NB4 (cell line): ENCODE data around the gene TMEM178A.

Source experiments
- MYC ChIP-seq: IDR thresholded peaks from 2 replicates; pipeline ENCODE4 v1.6.1; 2011; ENCODE audit warnings: low read depth, low read length
- POLR2A ChIP-seq: IDR thresholded peaks from 2 replicates; pipeline ENCODE4 v1.6.1; 2011; ENCODE audit warnings: mild to moderate bottlenecking; ENCODE audit not compliant: insufficient read length; ENCODE audit errors: extremely low read depth
- TF ChIP-seq, protein P1 (sequence below): IDR thresholded peaks from one replicate; pipeline ENCODE4 v1.5.1; 2012; ENCODE audit warnings: low read depth, low read length
- TF ChIP-seq, protein P2 (sequence below): IDR thresholded peaks from 2 replicates; pipeline ENCODE4 v1.6.1; 2011; ENCODE audit warnings: low read depth, low read length

DNA sequence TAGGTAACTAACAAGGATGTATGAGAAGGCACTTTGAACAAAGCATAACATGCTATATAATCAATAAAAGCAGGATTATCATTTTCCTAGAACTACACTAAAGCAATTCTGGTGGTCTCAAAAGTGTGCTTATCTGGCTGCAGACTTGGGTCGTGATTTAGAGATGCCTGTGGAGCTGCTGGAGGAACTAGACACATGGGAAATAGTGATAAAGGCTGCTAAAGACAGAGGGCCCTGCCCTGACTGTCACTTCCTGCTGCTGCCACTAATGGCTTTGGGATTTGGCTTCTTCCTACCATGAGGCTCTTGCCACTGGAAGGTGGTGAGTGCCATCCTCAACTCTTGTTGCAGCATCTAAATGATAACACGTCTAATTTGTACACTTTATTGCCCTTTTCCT lies 22.5 kb downstream of the TMEM178A start:
- no peak for TF ChIP-seq POLR2A
- TF ChIP-seq, protein P1, sequence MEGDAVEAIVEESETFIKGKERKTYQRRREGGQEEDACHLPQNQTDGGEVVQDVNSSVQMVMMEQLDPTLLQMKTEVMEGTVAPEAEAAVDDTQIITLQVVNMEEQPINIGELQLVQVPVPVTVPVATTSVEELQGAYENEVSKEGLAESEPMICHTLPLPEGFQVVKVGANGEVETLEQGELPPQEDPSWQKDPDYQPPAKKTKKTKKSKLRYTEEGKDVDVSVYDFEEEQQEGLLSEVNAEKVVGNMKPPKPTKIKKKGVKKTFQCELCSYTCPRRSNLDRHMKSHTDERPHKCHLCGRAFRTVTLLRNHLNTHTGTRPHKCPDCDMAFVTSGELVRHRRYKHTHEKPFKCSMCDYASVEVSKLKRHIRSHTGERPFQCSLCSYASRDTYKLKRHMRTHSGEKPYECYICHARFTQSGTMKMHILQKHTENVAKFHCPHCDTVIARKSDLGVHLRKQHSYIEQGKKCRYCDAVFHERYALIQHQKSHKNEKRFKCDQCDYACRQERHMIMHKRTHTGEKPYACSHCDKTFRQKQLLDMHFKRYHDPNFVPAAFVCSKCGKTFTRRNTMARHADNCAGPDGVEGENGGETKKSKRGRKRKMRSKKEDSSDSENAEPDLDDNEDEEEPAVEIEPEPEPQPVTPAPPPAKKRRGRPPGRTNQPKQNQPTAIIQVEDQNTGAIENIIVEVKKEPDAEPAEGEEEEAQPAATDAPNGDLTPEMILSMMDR, result no peak
- TF ChIP-seq MYC, result no peak
- TF ChIP-seq, protein P2, sequence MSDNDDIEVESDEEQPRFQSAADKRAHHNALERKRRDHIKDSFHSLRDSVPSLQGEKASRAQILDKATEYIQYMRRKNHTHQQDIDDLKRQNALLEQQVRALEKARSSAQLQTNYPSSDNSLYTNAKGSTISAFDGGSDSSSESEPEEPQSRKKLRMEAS, result no peak
